H1 (cell line): ENCODE measurements around the gene ZIM2. TPM values are rescaled to one million over a fixed set of nuclear protein-coding genes. Genes with fewer than 3 reads are reported as not detected.
"Not testable (repeated sequence)": the region's sequence is repeated elsewhere in the genome, so short reads cannot be mapped to it uniquely, and the experiment has no call there.

Source experiments
- CTCF ChIA-PET: fragments of 300-600 bp; sonication (Branson Sonifier 250); formaldehyde crosslinking; loops from one replicate; lab custom pipeline; 2021; ENCODE audit not compliant: partially characterized antibody; lab: Charles Lee
- POLR2A ChIA-PET: fragments of 300-600 bp; sonication (Branson Sonifier 250); formaldehyde crosslinking; loops from one replicate; lab custom pipeline; 2021; ENCODE audit warnings: inconsistent platforms; ENCODE audit not compliant: partially characterized antibody; lab: Charles Lee
- DNase-seq, 2 experiments: peaks; one replicate each; pipeline versions ENCODE4 v3.0.0 to v3.0.0-alpha.2; 2010 to 2022; ENCODE audit warnings: low spot score in 2 of 2, low read depth in 1 of 2, mixed read lengths in 1 of 2
- FAIRE-seq: peaks from 2 replicates; lab custom pipeline; 2011; peaks lifted over from hg19 to GRCh38; lab: Jason Lieb, UNC
- H2AFZ ChIP-seq: 2 replicates; pipeline ENCODE4 v1.8.1; 2012; ENCODE audit warnings: low read length, inconsistent platforms
- H2AK5ac ChIP-seq: 2 replicates; pipeline ENCODE4 v1.6.1; 2013; ENCODE audit warnings: low read depth, low read length
- H2BK120ac ChIP-seq: replicated peaks from 2 replicates; pipeline ENCODE3; 2013; ENCODE audit warnings: low read depth, low read length, inconsistent platforms
- H2BK12ac ChIP-seq: 2 replicates; pipeline ENCODE4 v1.6.1; 2013; ENCODE audit warnings: low read depth, low read length
- H2BK15ac ChIP-seq: 2 replicates; pipeline ENCODE4 v1.6.1; 2013; ENCODE audit warnings: low read length
- H2BK20ac ChIP-seq: 2 replicates; pipeline ENCODE4 v1.6.1; 2013; ENCODE audit warnings: low read length
- H2BK5ac ChIP-seq: 2 replicates; pipeline ENCODE4 v1.6.1; 2013; ENCODE audit warnings: low read depth, low read length
- H3K14ac ChIP-seq: 2 replicates; pipeline ENCODE4 v1.6.1; 2013; ENCODE audit warnings: inconsistent platforms; ENCODE audit not compliant: insufficient read length
- H3K18ac ChIP-seq: 2 replicates; pipeline ENCODE4 v1.6.1; 2013; ENCODE audit warnings: low read length; ENCODE audit errors: extremely low read depth
- H3K23ac ChIP-seq: 2 replicates; pipeline ENCODE4 v1.6.1; 2013; ENCODE audit warnings: inconsistent platforms; ENCODE audit not compliant: insufficient read length
- H3K23me2 ChIP-seq: 2 replicates; pipeline ENCODE4 v1.6.1; 2013; ENCODE audit warnings: low read depth, low read length
- H3K27ac ChIP-seq: 2 replicates; pipeline ENCODE4 v1.6.1; 2011; ENCODE audit warnings: low read depth, low read length, inconsistent platforms
- H3K27me3 ChIP-seq, 4 experiments: replicated peaks in 1 of 4; 1 replicate in 1 of 4; 2 replicates in 3 of 4; pipeline versions ENCODE4 v1.6.1 to v1.8.1; 2011 to 2013; ENCODE audit warnings: low read length in 3 of 4, mild to moderate bottlenecking in 3 of 4, inconsistent platforms in 2 of 4, mixed read lengths in 2 of 4, moderate library complexity in 1 of 4; ENCODE audit not compliant: control insufficient read depth in 3 of 4, insufficient read depth in 3 of 4; ENCODE audit errors: extremely low read depth in 1 of 4
- H3K36me3 ChIP-seq, 4 experiments: 2 replicates each; pipeline versions ENCODE4 v1.6.1 to v1.8.1; 2011 to 2013; ENCODE audit warnings: mild to moderate bottlenecking in 4 of 4, low read length in 3 of 4, moderate library complexity in 2 of 4, control low read depth in 1 of 4, inconsistent platforms in 1 of 4; ENCODE audit not compliant: insufficient read depth in 4 of 4, control insufficient read depth in 2 of 4
- H3K4ac ChIP-seq: replicated peaks from 2 replicates; pipeline ENCODE3; 2013; ENCODE audit warnings: low read length, low read depth, mixed read lengths, inconsistent platforms; ENCODE audit not compliant: insufficient read length
- H3K4me1 ChIP-seq, 4 experiments: replicated peaks in 1 of 4; 1 replicate in 1 of 4; 2 replicates in 3 of 4; pipeline versions ENCODE4 v1.6.1 to v1.8.1; 2011 to 2013; ENCODE audit warnings: low read length in 3 of 4, inconsistent platforms in 2 of 4, mixed read lengths in 1 of 4; ENCODE audit not compliant: insufficient read depth in 4 of 4, control insufficient read depth in 3 of 4
- H3K4me2 ChIP-seq, 2 experiments: 2 replicates each; pipeline versions ENCODE4 v1.6.1 to v1.8.1; 2011 to 2013; ENCODE audit warnings: low read depth in 2 of 2, low read length in 2 of 2, control low read depth in 1 of 2, inconsistent platforms in 1 of 2, mild to moderate bottlenecking in 1 of 2; ENCODE audit not compliant: insufficient read depth in 1 of 2
- H3K4me3 ChIP-seq, 4 experiments: fragments of 200-600, 300-600 bp in 1 of 4; sonication (generic), shearing (Covaris generic), sonication (Bioruptor Twin) in 1 of 4; 2 replicates each; pipeline versions ENCODE4 v1.5.1 to v1.8.1; 2011 to 2016; ENCODE audit warnings: low read length in 4 of 4, low read depth in 3 of 4, control low read depth in 2 of 4, inconsistent platforms in 2 of 4, mild to moderate bottlenecking in 2 of 4, mixed read lengths in 1 of 4, moderate library complexity in 1 of 4; ENCODE audit not compliant: insufficient read depth in 2 of 4; ENCODE audit errors: extremely low read depth in 1 of 4
- H3K56ac ChIP-seq: replicated peaks from 2 replicates; pipeline ENCODE3; 2013; ENCODE audit warnings: low read depth, mild to moderate bottlenecking, mixed read lengths, low read length, inconsistent platforms; ENCODE audit not compliant: insufficient read length
- H3K79me1 ChIP-seq: 2 replicates; pipeline ENCODE4 v1.6.1; 2013; ENCODE audit warnings: low read depth, low read length, control low read depth
- H3K79me2 ChIP-seq, 2 experiments: 2 replicates each; pipeline versions ENCODE4 v1.6.1 to v1.8.1; 2012 to 2013; ENCODE audit warnings: low read length in 2 of 2, mild to moderate bottlenecking in 2 of 2, inconsistent platforms in 1 of 2; ENCODE audit not compliant: insufficient read depth in 2 of 2, control insufficient read depth in 1 of 2
- H3K9ac ChIP-seq, 4 experiments: replicated peaks in 1 of 4; 1 replicate in 1 of 4; 2 replicates in 3 of 4; pipeline versions ENCODE4 v1.6.1 to v1.8.1; 2011 to 2013; ENCODE audit warnings: low read depth in 3 of 4, low read length in 3 of 4, control low read depth in 2 of 4, mild to moderate bottlenecking in 2 of 4, moderate library complexity in 2 of 4, inconsistent platforms in 1 of 4; ENCODE audit errors: extremely low read depth in 1 of 4
- H3K9me3 ChIP-seq, 2 experiments: 2 replicates each; pipeline versions ENCODE4 v1.6.1 to v1.8.1; 2012 to 2013; ENCODE audit warnings: mild to moderate bottlenecking in 2 of 2, moderate library complexity in 2 of 2, control low read depth in 1 of 2, inconsistent platforms in 1 of 2, low read depth in 1 of 2, low read length in 1 of 2, mixed read lengths in 1 of 2; ENCODE audit not compliant: insufficient read depth in 2 of 2
- H4K20me1 ChIP-seq, 2 experiments: replicated peaks in 1 of 2; 2 replicates each; pipeline versions ENCODE3 to v1.8.1; 2011 to 2013; ENCODE audit warnings: inconsistent platforms in 2 of 2, low read length in 2 of 2, mild to moderate bottlenecking in 1 of 2; ENCODE audit not compliant: insufficient read depth in 2 of 2, control insufficient read depth in 1 of 2
- H4K5ac ChIP-seq: 2 replicates; pipeline ENCODE4 v1.6.1; 2013; ENCODE audit warnings: low read length, low read depth, mixed read lengths, inconsistent platforms; ENCODE audit not compliant: insufficient read length
- H4K8ac ChIP-seq: 2 replicates; pipeline ENCODE4 v1.8.0; 2013; ENCODE audit warnings: mild to moderate bottlenecking, moderate library complexity, low read length, inconsistent platforms; ENCODE audit not compliant: insufficient read depth; ENCODE audit errors: extremely low read depth
- H4K91ac ChIP-seq: replicated peaks from 2 replicates; pipeline ENCODE3; 2013; ENCODE audit warnings: low read length, mixed read lengths, inconsistent platforms; ENCODE audit not compliant: insufficient read length
- CHD1 ChIP-seq: IDR thresholded peaks from 2 replicates; pipeline ENCODE4 v1.6.1; 2012; ENCODE audit warnings: low read depth, low read length, improper control_type of control experiment
- POLR2AphosphoS5 ChIP-seq: IDR thresholded peaks from 2 replicates; pipeline ENCODE4 v1.6.1; 2011; ENCODE audit warnings: low read depth, low read length
- SAP30 ChIP-seq: fragments of 300-600 bp; sonication (generic); IDR thresholded peaks from 2 replicates; pipeline ENCODE4 v1.7.1; 2012; ENCODE audit warnings: low read length, moderate library complexity, mild to moderate bottlenecking, inconsistent platforms; ENCODE audit not compliant: insufficient read depth, insufficient replicate concordance
- WGBS, 2 experiments: shearing (Covaris generic) in 1 of 2; methylation state at CpG; one replicate each; pipeline versions ENCODE4 v1.1.6 to v1.1.7; 2013 to 2015; ENCODE audit warnings: low lambda C conversion rate in 2 of 2, mixed read lengths in 2 of 2, inconsistent platforms in 1 of 2, low coverage in 1 of 2, missing lambda C conversion rate in 1 of 2; ENCODE audit not compliant: insufficient replicate concordance in 2 of 2, insufficient coverage in 1 of 2, insufficient read length in 1 of 2; ENCODE audit errors: extremely low coverage in 1 of 2, missing lambda C conversion rate in 1 of 2; 5-methylcytosine and 5-hydroxymethylcytosine counted together
- polyA plus RNA-seq, 7 experiments: library from polyadenylated mRNA; depleted of rRNA in 3 of 7; stranded (reverse) in 5 of 7; unstranded in 2 of 7; fragments of >200 nt in 5 of 7; fragments of 200-250 nt in 2 of 7; gene quantifications; 1 replicate in 5 of 7; 2 replicates in 1 of 7; 4 replicates in 1 of 7; pipeline versions ENCODE4 v1.2.1 to v1.2.3, GENCODE V29; 2011 to 2013; ENCODE audit warnings: missing spikeins in 2 of 7, mixed read lengths in 2 of 7
- total RNA-seq: library from RNA; stranded (reverse); fragmentation: NEBNext Ultra II Directional; extraction: Animal tissue kit (Norgen Biotek cat#: 25700); gene quantifications from 2 replicates; pipeline ENCODE4 v1.2.1, GENCODE V29; 2021
- TF ChIP-seq, protein P1 (sequence below): IDR thresholded peaks from 2 replicates; pipeline ENCODE4 v1.6.1; 2011; ENCODE audit warnings: low read length, improper control_type of control experiment
- TF ChIP-seq, protein P2 (sequence below): IDR thresholded peaks from 2 replicates; pipeline ENCODE4 v1.6.1; 2012; ENCODE audit warnings: inconsistent platforms

ZIM2 gene
- total and polyA plus RNA-seq, 2 of the 8 experiments (the other 6 are each of a cell fraction or from before 2014, with no cell fraction given) = not detected

DNA sequence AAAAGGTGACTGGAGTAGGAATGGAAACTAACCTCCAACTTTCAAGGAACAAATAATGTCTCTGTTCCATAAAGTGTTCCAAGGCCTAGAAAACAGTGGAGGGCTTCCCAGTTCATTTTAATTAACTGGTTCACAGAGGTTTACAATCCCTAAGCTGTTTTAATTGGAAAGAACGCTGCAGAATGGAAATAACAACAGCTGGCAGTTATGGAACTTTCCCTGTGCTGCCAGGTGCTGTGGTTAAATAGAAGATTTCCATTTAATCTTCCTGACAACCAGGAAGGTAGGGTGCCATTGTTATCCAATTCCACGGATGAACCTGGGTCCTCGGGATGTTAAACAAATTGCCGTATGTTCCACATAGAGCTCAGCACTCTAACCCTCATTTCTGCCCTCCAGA is 22.2 kb upstream of the ZIM2 start (continued):
- TF ChIP-seq, protein P1, sequence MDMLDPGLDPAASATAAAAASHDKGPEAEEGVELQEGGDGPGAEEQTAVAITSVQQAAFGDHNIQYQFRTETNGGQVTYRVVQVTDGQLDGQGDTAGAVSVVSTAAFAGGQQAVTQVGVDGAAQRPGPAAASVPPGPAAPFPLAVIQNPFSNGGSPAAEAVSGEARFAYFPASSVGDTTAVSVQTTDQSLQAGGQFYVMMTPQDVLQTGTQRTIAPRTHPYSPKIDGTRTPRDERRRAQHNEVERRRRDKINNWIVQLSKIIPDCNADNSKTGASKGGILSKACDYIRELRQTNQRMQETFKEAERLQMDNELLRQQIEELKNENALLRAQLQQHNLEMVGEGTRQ = no peak
- TF ChIP-seq CHD1 (no peak), SAP30 (no peak), POLR2AphosphoS5 (no peak)
- TF ChIP-seq, protein P2, sequence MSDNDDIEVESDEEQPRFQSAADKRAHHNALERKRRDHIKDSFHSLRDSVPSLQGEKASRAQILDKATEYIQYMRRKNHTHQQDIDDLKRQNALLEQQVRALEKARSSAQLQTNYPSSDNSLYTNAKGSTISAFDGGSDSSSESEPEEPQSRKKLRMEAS = no peak
- TF ChIP-seq, all 59 proteins: peak for 0

DNA sequence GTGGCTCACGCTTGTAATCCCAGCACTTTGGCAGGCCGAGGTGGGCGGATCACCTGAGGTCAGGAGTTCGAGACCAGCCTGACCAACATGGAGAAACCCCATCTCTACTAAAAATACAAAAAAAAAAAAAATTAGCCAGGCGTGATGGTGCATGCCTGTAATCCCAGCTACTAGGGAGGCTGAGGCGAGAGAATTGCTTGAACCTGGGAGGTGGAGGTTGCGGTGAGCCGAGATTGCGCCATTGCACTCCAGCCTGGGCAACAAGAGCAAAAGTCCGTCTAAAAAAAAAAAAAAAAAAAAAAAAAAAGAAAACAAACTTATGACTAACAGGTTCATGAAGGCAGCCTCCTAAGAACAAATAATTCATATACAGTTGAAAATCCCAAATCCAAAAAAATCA is 19.9 kb upstream of the ZIM2 start:
- H3K14ac ChIP-seq, H3K4me1 ChIP-seq, H2BK5ac ChIP-seq, H3K23me2 ChIP-seq, H3K9ac ChIP-seq, H3K23ac ChIP-seq, H3K4ac ChIP-seq, H2BK20ac ChIP-seq, H3K27me3 ChIP-seq, H3K56ac ChIP-seq, H2AFZ ChIP-seq, H3K27ac ChIP-seq, POLR2A ChIA-PET, DNase-seq, H3K4me3 ChIP-seq, H4K8ac ChIP-seq, FAIRE-seq, H4K20me1 ChIP-seq, H2AK5ac ChIP-seq, H3K79me1 ChIP-seq, H3K79me2 ChIP-seq, H2BK15ac ChIP-seq, H2BK120ac ChIP-seq, H3K36me3 ChIP-seq, H4K5ac ChIP-seq, H3K18ac ChIP-seq, H4K91ac ChIP-seq, H3K4me2 ChIP-seq, H2BK12ac ChIP-seq, CTCF ChIA-PET: not testable (repeated sequence)
- H3K9me3 ChIP-seq = peaks cover 67 to 83% of the 10 kb centered on the region in 2 experiments
- WGBS, 2 experiments = 90% methylated on average over 2 of the region's 10 CpGs; no CpG with 5 or more reads in 1 of the 2 experiments
